Mucosa of rectum (tissue), 2 donors: ENCODE data around the gene SLC38A1.

Experiments
- H3K27ac ChIP-seq, 2 donors: one replicate each; pipeline ENCODE4 v1.7.0; 2013; ENCODE audit warnings: inconsistent platforms in 2 of 2, low read depth in 2 of 2, low read length in 2 of 2
- H3K27me3 ChIP-seq, 2 donors: one replicate each; pipeline ENCODE4 v1.7.0; 2013; ENCODE audit warnings: low read length in 2 of 2; ENCODE audit not compliant: control insufficient read depth in 2 of 2, insufficient read depth in 2 of 2
- H3K36me3 ChIP-seq, 2 donors: one replicate each; pipeline ENCODE4 v1.7.0; 2013; ENCODE audit warnings: low read length in 2 of 2; ENCODE audit not compliant: control insufficient read depth in 2 of 2, insufficient read depth in 2 of 2
- H3K4me1 ChIP-seq, 2 donors: one replicate each; pipeline ENCODE4 v1.7.0; 2013; ENCODE audit warnings: low read length in 2 of 2, mild to moderate bottlenecking in 1 of 2; ENCODE audit not compliant: control insufficient read depth in 2 of 2, insufficient read depth in 2 of 2
- H3K4me3 ChIP-seq, 2 donors: one replicate each; pipeline ENCODE4 v1.7.0; 2013; ENCODE audit warnings: low read length in 2 of 2
- H3K9ac ChIP-seq, 2 donors: one replicate each; pipeline ENCODE4 v1.7.0; 2013; ENCODE audit warnings: low read length in 2 of 2, low read depth in 1 of 2, mild to moderate bottlenecking in 1 of 2
- H3K9me3 ChIP-seq, 2 donors: one replicate each; pipeline ENCODE4 v1.7.0; 2013; ENCODE audit warnings: low read length in 2 of 2; ENCODE audit not compliant: control insufficient read depth in 2 of 2
- donor health status: healthy.
- donor health status: Normal muscosa, but diverticular disease.

The SLC38A1 gene

DNA sequence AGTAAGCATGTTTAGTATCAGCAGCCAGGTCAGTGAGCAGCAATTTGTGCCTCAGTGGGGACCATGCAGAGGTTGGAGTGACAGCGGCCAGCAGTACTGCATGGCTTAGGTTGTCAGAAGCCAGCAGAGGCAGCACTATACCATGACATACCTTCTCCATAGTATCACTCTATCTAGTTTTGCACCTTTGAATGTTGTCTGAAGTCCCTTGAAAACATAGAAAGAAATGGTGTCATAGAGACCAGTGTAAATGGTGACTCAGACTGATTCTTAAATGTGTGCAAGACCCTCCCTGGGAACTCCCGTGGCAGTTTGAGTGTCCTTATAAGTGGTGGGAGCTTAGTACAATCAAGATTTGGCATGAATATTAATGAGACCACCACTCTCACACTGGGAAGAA is 124.4 kb downstream of the SLC38A1 start:
- H3K27me3 ChIP-seq = peaks cover 0 to 4% of the 10 kb centered on the region in 2 donors
- no peaks in the 10 kb centered on the region for H3K9me3 ChIP-seq
- no peaks in the 10 kb centered on the region for H3K36me3 ChIP-seq
- H3K4me3 ChIP-seq = no peak overlapping the region
- no peak overlapping the region for H3K27ac ChIP-seq
- no peak overlapping the region for H3K9ac ChIP-seq
- H3K4me1 ChIP-seq = peaks cover 4 to 11% of the 10 kb centered on the region in 2 donors

DNA sequence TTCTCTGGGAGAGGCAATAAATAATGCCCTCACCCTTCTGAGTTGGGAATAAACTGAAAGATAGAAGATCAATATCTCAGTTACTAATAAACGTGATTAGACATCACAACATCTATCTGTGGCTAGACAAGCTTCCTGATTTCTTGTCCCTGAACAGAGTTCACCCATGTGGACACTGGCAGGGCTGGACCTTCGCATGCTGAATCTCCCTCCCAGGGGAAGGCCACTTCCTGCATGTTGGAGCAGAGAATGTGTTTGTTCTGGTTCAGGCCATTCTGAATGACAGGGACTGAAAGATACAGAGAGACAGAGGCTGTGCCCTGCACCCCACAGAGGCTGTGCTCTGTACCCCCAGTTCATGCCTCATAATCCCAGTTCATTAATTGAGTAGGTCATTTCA is 132.6 kb downstream of the SLC38A1 start:
- no peaks in the 10 kb centered on the region for H3K9me3 ChIP-seq
- H3K27ac ChIP-seq = no peak overlapping the region
- no peaks in the 10 kb centered on the region for H3K36me3 ChIP-seq
- H3K9ac ChIP-seq = no peak overlapping the region
- no peak overlapping the region for H3K4me3 ChIP-seq
- H3K27me3 ChIP-seq = no peaks in the 10 kb centered on the region
- no peaks in the 10 kb centered on the region for H3K4me1 ChIP-seq

DNA sequence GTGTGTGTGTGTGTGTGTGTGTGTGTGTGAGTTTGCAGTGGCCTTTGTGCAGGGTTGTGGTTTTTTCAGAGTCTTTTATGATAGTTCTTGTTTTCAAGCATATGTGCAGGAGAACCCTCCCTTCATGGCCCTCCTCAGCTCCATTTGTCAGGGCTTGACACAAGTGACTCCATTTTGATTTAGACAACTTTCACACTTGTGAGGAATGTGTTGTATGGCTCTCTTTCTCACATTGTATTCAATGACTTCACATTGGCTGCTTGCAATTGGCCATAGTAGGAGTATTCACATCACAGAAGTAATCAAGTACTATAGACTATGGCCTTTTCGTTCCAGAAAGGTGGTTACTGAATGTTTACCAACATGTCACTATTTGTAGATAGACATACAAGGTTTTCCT is 133.1 kb downstream of the SLC38A1 start:
- Histone ChIP-seq H3K9ac (no peak overlapping the region), H3K27me3 (no peaks in the 10 kb centered on the region)

DNA sequence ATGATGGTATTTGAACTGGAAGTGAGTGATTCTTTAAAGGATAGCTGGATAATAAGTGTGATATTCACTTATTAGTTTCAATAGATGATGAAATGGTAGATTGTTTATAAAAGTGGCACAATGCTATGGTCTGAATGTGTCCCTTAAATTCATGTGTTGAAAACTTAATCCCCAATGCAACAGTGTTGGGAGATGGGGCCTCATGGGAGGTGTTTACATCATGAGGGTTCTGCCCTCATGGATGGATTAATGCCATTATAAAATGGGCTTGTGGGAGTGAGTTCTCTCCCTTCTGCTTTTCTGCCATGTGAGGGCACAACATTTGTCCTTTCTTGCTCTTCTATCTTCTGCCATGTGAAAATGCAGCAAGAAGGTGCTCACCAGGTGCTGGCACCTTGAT is 134.0 kb downstream of the SLC38A1 start:
- Histone ChIP-seq H3K27ac (no peak overlapping the region), H3K4me1 (no peaks in the 10 kb centered on the region), H3K9ac (no peak overlapping the region), H3K27me3 (no peaks in the 10 kb centered on the region), H3K9me3 (no peaks in the 10 kb centered on the region), H3K4me3 (no peak overlapping the region), H3K36me3 (no peaks in the 10 kb centered on the region)

More for the DNA sequence above, 133.1 kb downstream of the SLC38A1 start:
- Histone ChIP-seq H3K9me3 (no peaks in the 10 kb centered on the region), H3K36me3 (no peaks in the 10 kb centered on the region), H3K4me3 (no peak overlapping the region), H3K27ac (no peak overlapping the region), H3K4me1 (no peaks in the 10 kb centered on the region)

DNA sequence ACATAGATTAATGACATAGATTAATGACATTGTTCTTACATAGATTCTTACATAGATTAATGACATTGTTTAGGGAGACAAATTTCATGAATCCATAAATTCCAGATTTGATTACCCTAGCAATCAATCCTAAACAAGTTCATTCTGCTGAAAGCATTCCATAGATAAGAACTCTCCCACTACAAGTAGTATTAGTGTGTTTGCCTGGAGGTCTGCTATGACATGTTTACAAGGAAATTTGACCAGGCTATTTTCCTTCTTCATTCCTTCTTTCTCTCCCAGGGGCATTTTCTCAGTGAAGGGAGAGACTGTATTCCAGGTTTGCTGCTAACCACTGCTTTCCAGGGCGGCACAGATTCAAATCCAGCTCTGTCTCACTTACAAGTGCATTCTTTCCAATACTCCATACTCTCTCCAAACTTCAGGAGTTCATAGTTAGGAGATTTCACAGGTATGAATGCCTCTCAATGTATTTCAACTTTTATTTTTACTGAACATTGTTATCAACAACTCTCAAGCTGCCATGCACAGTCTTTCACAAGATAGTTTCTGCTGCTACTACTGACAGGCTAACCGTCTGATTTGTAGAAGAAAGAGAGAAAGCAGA is 134.5 kb downstream of the SLC38A1 start:
- no peaks in the 10 kb centered on the region for H3K4me1 ChIP-seq
- no peak overlapping the region for H3K4me3 ChIP-seq
- H3K27me3 ChIP-seq = no peaks in the 10 kb centered on the region
- no peaks in the 10 kb centered on the region for H3K36me3 ChIP-seq
- no peak overlapping the region for H3K27ac ChIP-seq
- H3K9ac ChIP-seq = no peak overlapping the region
- no peaks in the 10 kb centered on the region for H3K9me3 ChIP-seq

DNA sequence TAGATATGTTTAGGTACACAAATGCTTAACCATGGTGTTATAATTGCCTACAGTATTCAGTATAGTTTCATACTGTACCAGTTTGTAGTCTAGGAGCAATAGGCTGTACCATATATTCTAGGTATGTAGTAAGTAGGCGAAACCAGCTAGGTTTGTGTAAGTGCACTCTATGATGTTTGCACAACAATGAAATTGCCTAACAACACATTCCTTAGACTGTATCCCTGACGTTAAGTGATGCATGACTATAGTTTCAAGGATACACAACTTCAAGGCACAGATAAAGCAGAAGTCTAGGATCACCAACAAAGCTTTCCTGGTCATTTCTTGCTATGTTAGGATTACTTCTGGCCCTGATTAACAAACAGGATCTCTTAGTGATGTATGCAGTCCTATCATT is 135.1 kb downstream of the SLC38A1 start:
- no peak overlapping the region for H3K27ac ChIP-seq
- no peak overlapping the region for H3K9ac ChIP-seq
- no peaks in the 10 kb centered on the region for H3K4me1 ChIP-seq
- H3K36me3 ChIP-seq = no peaks in the 10 kb centered on the region
- no peak overlapping the region for H3K4me3 ChIP-seq
- H3K9me3 ChIP-seq = no peaks in the 10 kb centered on the region
- H3K27me3 ChIP-seq = no peaks in the 10 kb centered on the region
